Hepatocyte (in vitro differentiated cells): ENCODE measurements around the gene MTHFD1L. TPM values are rescaled to one million over a fixed set of nuclear protein-coding genes. Genes with fewer than 3 reads are reported as not detected.

Experiments used
- DNase-seq: peaks from one replicate; pipeline ENCODE4 v3.0.0-alpha.2; 2016; ENCODE audit warnings: low spot score
- H2AFZ ChIP-seq: fragments of 200-600 bp; sonication (generic); 2 replicates; pipeline ENCODE4 v1.6.0; 2016; ENCODE audit warnings: antibody characterized with exemption, mild to moderate bottlenecking
- H3K27ac ChIP-seq: fragments of 200-600 bp; sonication (generic); 2 replicates; pipeline ENCODE4 v1.5.1; 2016; ENCODE audit warnings: mild to moderate bottlenecking
- H3K27me3 ChIP-seq: fragments of 200-600 bp; sonication (generic); 2 replicates; pipeline ENCODE4 v1.6.1; 2016
- H3K36me3 ChIP-seq: fragments of 200-600 bp; sonication (generic); replicated peaks from 2 replicates; pipeline ENCODE4 v1.5.1; 2016; ENCODE audit warnings: low read depth; ENCODE audit not compliant: insufficient read depth
- H3K4me1 ChIP-seq: fragments of 200-600 bp; sonication (generic); 2 replicates; pipeline ENCODE4 v1.5.1; 2016; ENCODE audit warnings: mild to moderate bottlenecking, moderate library complexity; ENCODE audit not compliant: insufficient read depth
- H3K4me2 ChIP-seq: fragments of 200-600 bp; sonication (generic); 2 replicates; pipeline ENCODE4 v1.6.0; 2016
- H3K4me3 ChIP-seq: fragments of 200-600 bp; sonication (generic); 2 replicates; pipeline ENCODE4 v1.5.1; 2016; ENCODE audit warnings: mild to moderate bottlenecking
- H3K79me2 ChIP-seq: fragments of 200-600 bp; sonication (generic); 2 replicates; pipeline ENCODE4 v1.6.0; 2017; ENCODE audit warnings: mild to moderate bottlenecking
- H3K9me2 ChIP-seq: fragments of 200-600 bp; sonication (generic); replicated peaks from 2 replicates; pipeline ENCODE4 v1.6.0; 2017; ENCODE audit warnings: mild to moderate bottlenecking; ENCODE audit not compliant: insufficient read depth
- H3K9me3 ChIP-seq: fragments of 200-600 bp; sonication (generic); 2 replicates; pipeline ENCODE4 v1.5.1; 2016; ENCODE audit warnings: low read depth, mild to moderate bottlenecking
- H4K20me1 ChIP-seq: fragments of 200-600 bp; sonication (generic); 2 replicates; pipeline ENCODE4 v1.6.0; 2016; ENCODE audit warnings: mild to moderate bottlenecking; ENCODE audit not compliant: insufficient read depth, poor library complexity, severe bottlenecking
- EZH2 ChIP-seq: fragments of 200-600 bp; sonication (generic); IDR thresholded peaks from 2 replicates; pipeline ENCODE4 v1.6.1; 2016; ENCODE audit warnings: antibody characterized with exemption, mild to moderate bottlenecking, borderline replicate concordance
- EZH2phosphoT487 ChIP-seq: fragments of 200-600 bp; sonication (generic); IDR thresholded peaks from one replicate; pipeline ENCODE4 v1.6.1; 2018; ENCODE audit warnings: antibody characterized with exemption, mild to moderate bottlenecking, low read depth, moderate library complexity; ENCODE audit not compliant: unreplicated experiment, severe bottlenecking
- WGBS: methylation state at CpG from one replicate; pipeline ENCODE4 v1.1.6; 2016; ENCODE audit warnings: low lambda C conversion rate; ENCODE audit errors: missing lambda C conversion rate; 5-methylcytosine and 5-hydroxymethylcytosine counted together
- polyA plus RNA-seq: library from polyadenylated mRNA; unstranded; fragments of >200 nt; fragmentation: Nextera tagmentation; extraction: Ambion mirVana; gene quantifications from 2 replicates; pipeline ENCODE4 v1.2.1, GENCODE V29; 2016
- total RNA-seq: library from RNA; depleted of rRNA; stranded (reverse); fragments of >200 nt; gene quantifications from 2 replicates; pipeline ENCODE4 v1.2.3, GENCODE V29; 2014
- TF ChIP-seq, protein P1 (sequence below): fragments of 200-600 bp; sonication (generic); IDR thresholded peaks from 2 replicates; pipeline ENCODE4 v1.5.1; 2016; ENCODE audit warnings: antibody characterized with exemption, mild to moderate bottlenecking; ENCODE audit not compliant: poor library complexity

The MTHFD1L gene
- total and polyA plus RNA-seq, 2 experiments from 2014 or later = 28.4 to 30.8 TPM

DNA sequence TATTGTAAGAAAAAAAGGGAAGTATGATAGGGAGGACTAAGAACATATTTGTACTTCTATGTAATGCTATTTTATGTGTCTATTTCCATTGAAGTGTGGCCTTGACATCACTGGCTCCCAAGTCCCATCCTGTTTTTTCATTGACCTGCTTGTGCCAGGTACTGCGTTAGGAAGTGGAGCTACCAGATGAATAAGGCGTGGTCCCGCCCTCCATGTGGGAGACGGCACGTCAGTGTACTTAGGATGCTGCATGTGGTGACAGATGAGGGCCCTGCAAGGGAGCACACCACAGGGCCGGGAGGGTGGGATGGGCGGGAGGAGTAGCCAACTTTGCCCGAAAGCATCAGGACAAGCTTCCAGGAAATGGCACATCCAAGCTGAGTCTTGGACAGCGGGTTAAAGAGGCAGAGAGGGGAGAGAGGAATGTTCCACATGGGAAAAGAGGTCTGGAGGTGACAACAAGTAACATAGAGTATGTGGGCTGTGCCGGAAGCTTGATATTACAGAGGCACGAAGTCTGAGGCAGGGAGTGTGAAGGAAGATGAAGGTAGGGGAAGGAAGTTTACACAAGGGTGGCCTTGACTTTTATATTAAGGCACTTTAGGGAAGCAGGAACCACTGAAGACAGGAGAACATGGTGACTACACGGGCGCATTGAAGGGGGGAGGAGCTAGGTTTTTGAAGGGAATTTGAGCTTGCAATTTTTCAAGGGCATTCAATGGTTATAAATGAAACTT, 140.6 kb downstream of the MTHFD1L start:
- TF ChIP-seq, protein P1, sequence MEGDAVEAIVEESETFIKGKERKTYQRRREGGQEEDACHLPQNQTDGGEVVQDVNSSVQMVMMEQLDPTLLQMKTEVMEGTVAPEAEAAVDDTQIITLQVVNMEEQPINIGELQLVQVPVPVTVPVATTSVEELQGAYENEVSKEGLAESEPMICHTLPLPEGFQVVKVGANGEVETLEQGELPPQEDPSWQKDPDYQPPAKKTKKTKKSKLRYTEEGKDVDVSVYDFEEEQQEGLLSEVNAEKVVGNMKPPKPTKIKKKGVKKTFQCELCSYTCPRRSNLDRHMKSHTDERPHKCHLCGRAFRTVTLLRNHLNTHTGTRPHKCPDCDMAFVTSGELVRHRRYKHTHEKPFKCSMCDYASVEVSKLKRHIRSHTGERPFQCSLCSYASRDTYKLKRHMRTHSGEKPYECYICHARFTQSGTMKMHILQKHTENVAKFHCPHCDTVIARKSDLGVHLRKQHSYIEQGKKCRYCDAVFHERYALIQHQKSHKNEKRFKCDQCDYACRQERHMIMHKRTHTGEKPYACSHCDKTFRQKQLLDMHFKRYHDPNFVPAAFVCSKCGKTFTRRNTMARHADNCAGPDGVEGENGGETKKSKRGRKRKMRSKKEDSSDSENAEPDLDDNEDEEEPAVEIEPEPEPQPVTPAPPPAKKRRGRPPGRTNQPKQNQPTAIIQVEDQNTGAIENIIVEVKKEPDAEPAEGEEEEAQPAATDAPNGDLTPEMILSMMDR = no peak
- H3K4me3 ChIP-seq = no peak overlapping the region
- H3K27me3 ChIP-seq = no peaks in the 10 kb centered on the region
- H3K4me2 ChIP-seq = no peak overlapping the region
- no peaks in the 10 kb centered on the region for H3K79me2 ChIP-seq
- no peaks in the 10 kb centered on the region for H3K9me2 ChIP-seq
- no peaks in the 10 kb centered on the region for H3K9me3 ChIP-seq
- H3K36me3 ChIP-seq = no peaks in the 10 kb centered on the region
- DNase-seq = no peak
- H3K27ac ChIP-seq = no peak overlapping the region
- 95% methylated on average over 13 of the region's 13 CpGs for WGBS
- H2AFZ ChIP-seq = no peak overlapping the region
- peaks cover 4% of the 10 kb centered on the region for H3K4me1 ChIP-seq
- no peaks in the 10 kb centered on the region for H4K20me1 ChIP-seq

DNA sequence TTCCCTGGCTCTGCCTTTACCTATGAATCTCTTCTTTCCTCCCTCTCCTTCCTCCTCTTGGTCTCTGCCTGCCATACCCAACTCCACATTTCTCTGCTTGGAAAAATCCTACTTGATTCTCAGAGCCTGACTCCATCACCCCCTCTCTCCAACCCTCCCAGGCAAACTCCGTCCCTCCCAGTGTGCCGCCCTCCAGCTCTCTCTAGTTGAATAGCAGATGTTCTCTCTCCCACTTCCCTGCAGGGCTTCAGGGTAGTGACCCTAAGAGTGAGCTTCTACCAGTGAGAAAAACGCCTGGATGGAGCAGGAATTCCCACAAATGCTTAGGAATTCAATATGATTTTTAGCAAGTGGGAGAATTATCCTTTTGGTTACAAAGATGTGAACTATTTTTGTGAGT, 141.6 kb downstream of the MTHFD1L start:
- Histone ChIP-seq H3K4me1 (peaks cover 4% of the 10 kb centered on the region), H3K9me2 (no peaks in the 10 kb centered on the region), H3K36me3 (no peaks in the 10 kb centered on the region), H3K79me2 (no peaks in the 10 kb centered on the region), H3K9me3 (no peaks in the 10 kb centered on the region), H4K20me1 (no peaks in the 10 kb centered on the region), H3K4me3 (no peak overlapping the region), H3K27ac (no peak overlapping the region), H3K27me3 (no peaks in the 10 kb centered on the region), H3K4me2 (no peak overlapping the region), H2AFZ (no peak overlapping the region)
- TF ChIP-seq EZH2 (no peak), EZH2phosphoT487 (no peak)
- TF ChIP-seq, protein P1 = no peak
- no peak for DNase-seq
- 89% methylated on average over 3 of the region's 3 CpGs for WGBS

DNA sequence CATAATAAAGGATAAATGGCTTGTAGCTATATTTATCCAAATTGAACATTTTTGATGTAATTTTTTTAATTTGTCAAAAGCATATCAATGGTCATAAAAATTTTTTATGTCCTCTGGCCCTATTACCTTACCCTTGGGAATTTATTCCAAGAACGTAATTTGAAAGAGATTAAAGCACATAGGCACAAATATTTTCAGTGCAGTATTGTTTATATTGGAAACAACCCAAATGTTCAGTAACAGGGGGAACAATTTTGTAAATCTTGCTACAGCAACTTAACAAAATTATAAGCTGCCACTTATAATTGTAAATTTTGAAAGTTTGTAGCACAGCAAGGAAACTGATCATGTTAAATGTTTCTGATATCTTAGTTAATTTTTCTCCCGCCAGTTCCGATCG, 142.4 kb downstream of the MTHFD1L start:
- Histone ChIP-seq H3K4me2 (no peak overlapping the region), H3K9me3 (no peaks in the 10 kb centered on the region), H3K27ac (no peak overlapping the region), H3K4me3 (no peak overlapping the region), H3K9me2 (no peaks in the 10 kb centered on the region), H3K79me2 (no peaks in the 10 kb centered on the region), H3K27me3 (no peaks in the 10 kb centered on the region), H2AFZ (no peak overlapping the region), H3K4me1 (peaks cover 4% of the 10 kb centered on the region), H4K20me1 (no peaks in the 10 kb centered on the region), H3K36me3 (no peaks in the 10 kb centered on the region)
- 88% methylated on average over 4 of the region's 4 CpGs for WGBS
- TF ChIP-seq, protein P1 = no peak
- TF ChIP-seq EZH2phosphoT487 (no peak), EZH2 (no peak)
- DNase-seq = no peak

DNA sequence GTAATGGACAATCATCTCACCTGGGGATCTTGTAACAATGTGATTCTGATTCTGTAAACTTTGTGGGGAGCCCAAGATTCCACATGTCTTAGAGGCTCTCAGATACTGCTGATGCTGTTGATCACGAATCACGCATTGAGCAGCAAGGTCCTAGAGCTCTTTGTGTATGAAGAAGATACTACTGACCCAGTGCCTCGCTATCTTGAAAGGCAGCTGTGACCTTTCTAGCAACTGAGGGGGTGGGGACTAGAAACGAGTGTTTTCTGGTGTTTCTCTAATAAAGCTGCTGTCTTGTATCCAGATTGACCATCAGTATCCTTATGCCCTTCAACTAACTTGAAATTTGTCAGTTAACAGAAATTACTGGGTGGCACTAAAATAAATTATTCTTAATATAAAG, 142.9 kb downstream of the MTHFD1L start:
- no peak overlapping the region for H3K27ac ChIP-seq
- no peak overlapping the region for H3K4me2 ChIP-seq
- DNase-seq = no peak
- no peaks in the 10 kb centered on the region for H3K9me3 ChIP-seq
- no peak for TF ChIP-seq EZH2phosphoT487
- TF ChIP-seq, protein P1 = no peak
- no peak for TF ChIP-seq EZH2
- no peak overlapping the region for H2AFZ ChIP-seq
- H4K20me1 ChIP-seq = no peaks in the 10 kb centered on the region
- no peak overlapping the region for H3K4me3 ChIP-seq
- no peaks in the 10 kb centered on the region for H3K27me3 ChIP-seq
- H3K36me3 ChIP-seq = no peaks in the 10 kb centered on the region
- 83% methylated on average over 4 of the region's 4 CpGs for WGBS
- no peaks in the 10 kb centered on the region for H3K79me2 ChIP-seq
- no peaks in the 10 kb centered on the region for H3K9me2 ChIP-seq
- peaks cover 4% of the 10 kb centered on the region for H3K4me1 ChIP-seq
